ENCODE measurements around the gene PARP2. TPM values are rescaled to one million over a fixed set of nuclear protein-coding genes. Genes with fewer than 3 reads are reported as not detected.

The PARP2 gene
- total RNA-seq, 1 donor from 2014 or later, result 36.3 TPM

DNA sequence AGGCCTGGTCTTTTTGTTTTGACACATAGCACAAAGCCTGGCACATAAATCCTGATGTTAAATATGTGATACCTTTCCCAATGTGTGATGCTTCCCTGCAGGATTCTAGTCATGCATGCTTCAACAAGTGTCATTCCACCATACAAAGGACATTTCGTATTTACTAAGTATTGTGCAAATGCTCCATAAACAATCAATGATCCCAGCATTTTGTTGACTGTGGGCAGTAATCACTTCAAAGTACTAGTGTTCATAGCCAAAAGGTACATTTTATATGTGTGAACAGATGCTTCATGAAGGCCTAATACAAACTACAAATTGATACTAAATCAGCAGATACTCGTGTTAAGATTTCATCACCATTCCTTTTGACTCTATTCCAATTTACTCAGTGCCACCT lies 14.7 kb upstream of the PARP2 start:
- H3K9me3 Mint-ChIP-seq, result no peaks in the 10 kb centered on the region
- no peaks in the 10 kb centered on the region for H3K27me3 Mint-ChIP-seq
- peaks cover 12% of the 10 kb centered on the region for H3K36me3 Mint-ChIP-seq
- H3K4me1 Mint-ChIP-seq (ENCODE audit: unreplicated experiment), result peaks cover 25% of the 10 kb centered on the region
- DNase-seq (ENCODE audit: extremely low spot score, unreplicated experiment), result no peak
- TF ChIP-seq, protein P1, sequence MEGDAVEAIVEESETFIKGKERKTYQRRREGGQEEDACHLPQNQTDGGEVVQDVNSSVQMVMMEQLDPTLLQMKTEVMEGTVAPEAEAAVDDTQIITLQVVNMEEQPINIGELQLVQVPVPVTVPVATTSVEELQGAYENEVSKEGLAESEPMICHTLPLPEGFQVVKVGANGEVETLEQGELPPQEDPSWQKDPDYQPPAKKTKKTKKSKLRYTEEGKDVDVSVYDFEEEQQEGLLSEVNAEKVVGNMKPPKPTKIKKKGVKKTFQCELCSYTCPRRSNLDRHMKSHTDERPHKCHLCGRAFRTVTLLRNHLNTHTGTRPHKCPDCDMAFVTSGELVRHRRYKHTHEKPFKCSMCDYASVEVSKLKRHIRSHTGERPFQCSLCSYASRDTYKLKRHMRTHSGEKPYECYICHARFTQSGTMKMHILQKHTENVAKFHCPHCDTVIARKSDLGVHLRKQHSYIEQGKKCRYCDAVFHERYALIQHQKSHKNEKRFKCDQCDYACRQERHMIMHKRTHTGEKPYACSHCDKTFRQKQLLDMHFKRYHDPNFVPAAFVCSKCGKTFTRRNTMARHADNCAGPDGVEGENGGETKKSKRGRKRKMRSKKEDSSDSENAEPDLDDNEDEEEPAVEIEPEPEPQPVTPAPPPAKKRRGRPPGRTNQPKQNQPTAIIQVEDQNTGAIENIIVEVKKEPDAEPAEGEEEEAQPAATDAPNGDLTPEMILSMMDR (conservative IDR thresholded peaks at IDR 0.05), result no peak
- no peak overlapping the region for H3K4me3 Mint-ChIP-seq
- H3K27ac Mint-ChIP-seq, result peak overlapping the region; percentile 44

DNA sequence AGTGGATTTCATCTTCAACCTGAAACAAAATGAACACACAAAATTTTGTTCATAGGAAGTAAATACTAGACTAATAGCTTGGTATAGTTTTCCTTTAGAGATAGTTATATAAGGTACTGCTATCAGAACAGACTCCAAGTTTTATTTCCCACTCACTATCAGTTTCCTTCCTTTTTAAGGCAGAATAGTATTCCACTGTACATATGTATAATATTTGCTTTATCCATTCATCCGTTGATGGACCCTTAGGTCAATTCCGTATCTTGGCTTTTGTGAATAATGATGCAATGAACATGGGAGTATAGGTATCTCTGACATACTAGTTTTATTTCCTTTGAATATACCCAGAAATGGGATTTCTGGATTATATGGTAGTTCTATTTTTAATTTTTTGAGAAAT lies 14.1 kb upstream of the PARP2 start:
- Mint-ChIP-seq H3K4me3 (peak overlapping the region; percentile 4), H3K36me3 (peaks cover 11% of the 10 kb centered on the region), H3K27ac (peak overlapping the region; percentile 71), H3K9me3 (no peaks in the 10 kb centered on the region), H3K4me1 (ENCODE audit: unreplicated experiment) (peaks cover 25% of the 10 kb centered on the region), H3K27me3 (no peaks in the 10 kb centered on the region)
- no peak for DNase-seq (ENCODE audit: extremely low spot score, unreplicated experiment)
- TF ChIP-seq, protein P1 (conservative IDR thresholded peaks at IDR 0.05), result no peak

DNA sequence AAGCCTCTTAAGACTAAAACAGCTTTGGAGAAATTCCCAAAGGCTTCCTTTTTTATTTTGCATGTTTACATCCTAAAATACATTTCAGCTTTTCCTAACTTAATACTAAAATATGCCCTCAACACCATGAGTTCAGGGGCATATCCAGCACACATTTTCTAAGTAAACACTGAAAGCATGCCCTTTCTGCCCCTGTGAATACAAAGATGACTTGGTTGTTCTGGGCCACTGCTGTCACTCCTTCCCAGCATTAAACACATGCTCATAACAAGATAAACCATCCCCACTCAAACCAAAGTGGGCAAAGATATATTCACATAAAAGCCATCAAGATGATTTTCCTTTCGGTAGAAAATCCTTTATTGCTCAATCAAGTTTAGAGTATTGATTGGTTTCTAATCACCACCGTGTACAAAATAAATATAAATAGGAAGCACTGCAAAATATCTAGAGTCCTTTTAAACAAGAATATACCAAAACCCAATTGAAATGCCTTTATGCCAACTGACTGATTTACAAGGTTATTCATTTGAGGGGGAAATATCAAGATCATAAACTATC lies 12.3 kb upstream of the PARP2 start:
- Mint-ChIP-seq H3K9me3 (no peaks in the 10 kb centered on the region), H3K27me3 (no peaks in the 10 kb centered on the region), H3K4me1 (ENCODE audit: unreplicated experiment) (peaks cover 25% of the 10 kb centered on the region), H3K27ac (peak overlapping the region; percentile 71), H3K36me3 (peaks cover 7% of the 10 kb centered on the region), H3K4me3 (peak overlapping the region; percentile 60)
- DNase-seq (ENCODE audit: extremely low spot score, unreplicated experiment), result no peak
- TF ChIP-seq, protein P1 (conservative IDR thresholded peaks at IDR 0.05), result no peak

DNA sequence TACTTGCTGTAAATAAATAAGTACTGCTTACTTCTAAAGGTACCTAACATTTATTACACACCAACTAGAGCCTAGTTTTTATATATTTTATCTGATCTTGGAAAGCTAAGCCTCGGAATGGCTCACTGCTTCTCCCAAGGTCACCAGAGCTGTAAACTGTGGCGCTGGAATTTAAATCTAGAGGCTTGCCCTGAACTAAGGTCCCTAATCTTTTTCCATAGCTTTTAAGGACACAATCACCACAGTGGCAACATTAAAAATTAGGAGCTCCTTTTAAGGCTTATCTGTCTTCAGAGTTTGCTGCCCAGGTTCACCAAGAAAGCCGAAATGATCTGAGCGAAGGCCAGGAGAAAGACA lies 11.0 kb upstream of the PARP2 start:
- Mint-ChIP-seq H3K4me1 (ENCODE audit: unreplicated experiment) (peaks cover 23% of the 10 kb centered on the region), H3K36me3 (peaks cover 5% of the 10 kb centered on the region), H3K9me3 (no peaks in the 10 kb centered on the region), H3K4me3 (peak overlapping the region; percentile 98), H3K27ac (peak overlapping the region; percentile 95), H3K27me3 (no peaks in the 10 kb centered on the region)
- DNase-seq (ENCODE audit: extremely low spot score, unreplicated experiment), result no peak
- TF ChIP-seq, protein P1 (conservative IDR thresholded peaks at IDR 0.05), result no peak

DNA sequence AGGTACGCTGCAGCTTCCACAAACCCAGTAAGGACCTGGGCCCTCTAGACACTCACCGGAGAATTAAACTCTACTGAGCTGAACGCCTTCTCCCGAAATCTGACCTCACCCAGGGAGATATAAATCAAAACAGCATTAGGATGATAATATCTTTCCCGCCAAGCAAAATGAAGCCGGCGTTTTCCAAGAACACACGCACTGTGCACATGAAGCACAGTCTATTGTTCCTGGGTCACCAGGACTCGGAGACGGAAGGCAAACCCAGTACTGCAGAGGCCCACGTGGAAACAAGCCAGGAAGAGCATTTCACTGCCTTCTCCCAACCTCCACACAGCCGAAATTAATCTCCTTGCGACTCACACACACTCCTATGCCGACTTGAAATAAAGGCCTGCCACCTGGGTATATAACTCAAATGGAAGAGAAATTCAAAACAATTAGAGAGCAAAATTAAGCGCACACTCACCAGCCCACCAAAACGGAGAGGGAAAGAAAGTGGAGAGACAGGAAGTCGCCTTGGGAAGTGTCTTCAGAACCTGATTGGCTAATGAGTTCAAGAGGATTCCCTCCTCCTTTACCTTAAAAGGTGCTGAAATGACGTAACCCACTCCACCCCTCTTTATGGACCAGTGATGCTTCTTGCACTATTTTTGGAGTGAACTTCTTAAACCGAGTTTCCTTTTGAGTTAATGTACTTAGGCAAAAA lies 10.5 kb upstream of the PARP2 start, which contains the start of gene CCNB1IP1:
Gene CCNB1IP1 (minus strand): TSS at position 492 of the 706 bp plus-strand sequence. CDS start 16,756 bp downstream, outside the sequence.
- peak within 1 kb of the TSS; percentile 98 for H3K4me3 Mint-ChIP-seq
- TF ChIP-seq, protein P1 (conservative IDR thresholded peaks at IDR 0.05), result peak; percentile 21
- H3K27me3 Mint-ChIP-seq, result no peaks in the 10 kb centered on the region
- H3K36me3 Mint-ChIP-seq, result peaks cover 4% of the 10 kb centered on the region
- no peak for DNase-seq (ENCODE audit: extremely low spot score, unreplicated experiment)
- H3K27ac Mint-ChIP-seq, result peak within 1 kb of the TSS; percentile 95
- H3K9me3 Mint-ChIP-seq, result no peaks in the 10 kb centered on the region
- H3K4me1 Mint-ChIP-seq (ENCODE audit: unreplicated experiment), result peaks cover 17% of the 10 kb centered on the region
